ENCODE measurements around the gene SMIM28.

Gene SMIM28

GRCh38 chr6:138377042-138377441 is 663 bp upstream of the SMIM28 start:
- H3K9me3 ChIP-seq (ENCODE audit: severe bottlenecking) = no peaks in the 10 kb centered on the region
- no peaks in the 10 kb centered on the region for H3K36me3 ChIP-seq (ENCODE audit: low read depth)
- no peak for ATAC-seq (ENCODE audit: low read depth)
- peaks cover 5% of the 10 kb centered on the region for H3K4me1 ChIP-seq (ENCODE audit: insufficient read depth, poor library complexity, severe bottlenecking)
- TF ChIP-seq CTCF (IDR thresholded peaks at IDR 0.05; ENCODE audit: poor library complexity, severe bottlenecking) = no peak
- H3K27ac ChIP-seq (ENCODE audit: poor library complexity, severe bottlenecking) = no peak overlapping the region
- H3K4me3 ChIP-seq (ENCODE audit: severe bottlenecking) = no peak overlapping the region
- no peaks in the 10 kb centered on the region for H3K27me3 ChIP-seq (ENCODE audit: insufficient read depth, poor library complexity, severe bottlenecking)
- no peak for DNase-seq (ENCODE audit: low spot score)

GRCh38 chr6:138378463-138378862 is 758 bp downstream of the SMIM28 start:
- no peak for DNase-seq (ENCODE audit: low spot score)
- Histone ChIP-seq H3K27me3 (ENCODE audit: insufficient read depth, poor library complexity, severe bottlenecking) (no peaks in the 10 kb centered on the region), H3K9me3 (ENCODE audit: severe bottlenecking) (no peaks in the 10 kb centered on the region), H3K4me3 (ENCODE audit: severe bottlenecking) (no peak overlapping the region), H3K4me1 (ENCODE audit: insufficient read depth, poor library complexity, severe bottlenecking) (no peaks in the 10 kb centered on the region), H3K36me3 (ENCODE audit: low read depth) (no peaks in the 10 kb centered on the region), H3K27ac (ENCODE audit: poor library complexity, severe bottlenecking) (no peak overlapping the region)
- no peak for ATAC-seq (ENCODE audit: low read depth)
- no peak for TF ChIP-seq CTCF (IDR thresholded peaks at IDR 0.05; ENCODE audit: poor library complexity, severe bottlenecking)

GRCh38 chr6:138382498-138383265 is 5.0 kb downstream of the SMIM28 start:
- DNase-seq (ENCODE audit: low spot score) = no peak
- no peaks in the 10 kb centered on the region for H3K27me3 ChIP-seq (ENCODE audit: insufficient read depth, poor library complexity, severe bottlenecking)
- 0 out of 3 replicates have a peak, but pooled peaks have one; percentile 38 for ATAC-seq (ENCODE audit: low read depth)
- no peaks in the 10 kb centered on the region for H3K4me1 ChIP-seq (ENCODE audit: insufficient read depth, poor library complexity, severe bottlenecking)
- H3K9me3 ChIP-seq (ENCODE audit: severe bottlenecking) = no peaks in the 10 kb centered on the region
- TF ChIP-seq CTCF (IDR thresholded peaks at IDR 0.05; ENCODE audit: poor library complexity, severe bottlenecking) = no peak
- H3K4me3 ChIP-seq (ENCODE audit: severe bottlenecking) = no peak overlapping the region
- no peaks in the 10 kb centered on the region for H3K36me3 ChIP-seq (ENCODE audit: low read depth)
- H3K27ac ChIP-seq (ENCODE audit: poor library complexity, severe bottlenecking) = no peak overlapping the region

- ATAC-seq (ENCODE audit: low read depth) (no peak), DNase-seq (ENCODE audit: low spot score) (no peak)
- Histone ChIP-seq H3K4me3 (ENCODE audit: severe bottlenecking) (no peak overlapping the region), H3K9me3 (ENCODE audit: severe bottlenecking) (no peaks in the 10 kb centered on the region), H3K27me3 (ENCODE audit: insufficient read depth, poor library complexity, severe bottlenecking) (no peaks in the 10 kb centered on the region), H3K36me3 (ENCODE audit: low read depth) (no peaks in the 10 kb centered on the region), H3K27ac (ENCODE audit: poor library complexity, severe bottlenecking) (no peak overlapping the region), H3K4me1 (ENCODE audit: insufficient read depth, poor library complexity, severe bottlenecking) (no peaks in the 10 kb centered on the region)
- no peak for TF ChIP-seq CTCF (IDR thresholded peaks at IDR 0.05; ENCODE audit: poor library complexity, severe bottlenecking)
These were observed 6.1 kb downstream of the SMIM28 start for GRCh38 chr6:138383776-138384175.

- Histone ChIP-seq H3K9me3 (ENCODE audit: severe bottlenecking) (no peaks in the 10 kb centered on the region), H3K36me3 (ENCODE audit: low read depth) (no peaks in the 10 kb centered on the region), H3K27ac (ENCODE audit: poor library complexity, severe bottlenecking) (no peak overlapping the region), H3K4me3 (ENCODE audit: severe bottlenecking) (no peak overlapping the region), H3K4me1 (ENCODE audit: insufficient read depth, poor library complexity, severe bottlenecking) (no peaks in the 10 kb centered on the region), H3K27me3 (ENCODE audit: insufficient read depth, poor library complexity, severe bottlenecking) (no peaks in the 10 kb centered on the region)
- DNase-seq (ENCODE audit: low spot score) (no peak), ATAC-seq (ENCODE audit: low read depth) (no peak)
- no peak for TF ChIP-seq CTCF (IDR thresholded peaks at IDR 0.05; ENCODE audit: poor library complexity, severe bottlenecking)
These were observed 9.2 kb downstream of the SMIM28 start for GRCh38 chr6:138386897-138387296.
